ENCODE results near the gene MYCBPAP.
A peak's percentile ranks its signal among the peaks of the same experiment; 100 is the strongest.

Gene MYCBPAP

DNA sequence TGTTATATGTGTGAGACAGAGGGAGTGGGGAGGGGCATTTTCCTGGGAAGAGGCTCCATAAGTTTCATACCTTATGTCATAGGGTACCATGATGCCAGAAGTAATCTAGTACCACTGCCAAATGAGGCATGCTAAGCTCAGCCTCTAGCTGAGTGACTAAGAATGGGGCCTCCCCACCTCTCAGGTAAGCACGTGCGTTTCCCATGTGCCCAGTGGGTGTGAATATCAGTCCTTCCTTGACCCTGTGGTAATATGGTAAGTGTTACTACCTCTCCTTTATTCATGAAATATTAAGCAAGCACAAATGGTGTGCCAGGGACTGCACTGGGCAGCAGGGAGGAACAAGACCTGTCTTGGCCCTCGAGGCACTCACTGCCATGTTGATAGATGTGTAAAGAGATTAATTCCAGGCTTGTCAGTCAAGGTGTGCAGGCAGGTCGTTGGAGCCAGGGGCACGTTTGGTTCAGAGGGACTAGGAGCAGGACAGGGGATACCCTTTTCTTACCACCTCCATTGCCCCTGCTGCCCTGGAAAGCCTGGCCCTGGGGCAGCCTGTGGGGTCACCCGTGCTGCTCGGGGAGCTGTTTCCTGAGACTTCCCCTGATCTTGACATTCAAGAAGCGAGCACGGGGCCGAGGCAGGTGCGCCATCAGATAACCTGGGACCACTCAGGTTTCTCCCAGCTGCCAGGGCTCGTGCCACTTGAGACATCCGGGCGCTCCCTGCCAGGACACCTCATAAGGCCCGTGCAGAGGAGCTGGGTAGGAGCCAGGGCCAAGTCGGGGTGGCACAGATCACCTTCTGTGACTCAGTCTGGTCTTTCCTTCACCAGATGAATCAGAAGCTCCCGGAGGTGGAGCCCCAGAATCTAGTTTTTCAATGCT is 20.8 kb upstream of the MYCBPAP start:
- DNase-seq (ENCODE audit: extremely low read depth in 1 of 2, low read depth in 1 of 2) = no peak

DNA sequence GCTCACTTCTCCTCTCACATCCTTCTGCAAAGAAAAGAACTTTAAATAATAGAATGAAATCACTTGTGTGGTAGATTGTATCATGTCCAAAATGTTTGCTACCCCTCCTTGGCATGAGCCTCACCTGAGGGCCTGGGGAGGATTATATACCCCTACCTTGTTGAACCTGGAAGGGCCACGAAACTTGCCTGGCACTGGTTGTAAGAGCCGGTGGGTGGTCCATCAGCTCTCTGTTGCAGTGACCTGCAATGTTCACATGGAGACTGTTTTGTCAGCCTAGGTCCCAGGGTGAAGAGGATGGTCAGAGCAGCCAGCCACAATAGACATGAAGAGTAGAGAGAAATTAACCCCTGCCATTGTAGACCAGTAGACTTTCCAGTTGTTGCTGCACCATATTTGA is 19.4 kb upstream of the MYCBPAP start:
- no peak for DNase-seq (ENCODE audit: extremely low read depth in 1 of 2, low read depth in 1 of 2)

DNA sequence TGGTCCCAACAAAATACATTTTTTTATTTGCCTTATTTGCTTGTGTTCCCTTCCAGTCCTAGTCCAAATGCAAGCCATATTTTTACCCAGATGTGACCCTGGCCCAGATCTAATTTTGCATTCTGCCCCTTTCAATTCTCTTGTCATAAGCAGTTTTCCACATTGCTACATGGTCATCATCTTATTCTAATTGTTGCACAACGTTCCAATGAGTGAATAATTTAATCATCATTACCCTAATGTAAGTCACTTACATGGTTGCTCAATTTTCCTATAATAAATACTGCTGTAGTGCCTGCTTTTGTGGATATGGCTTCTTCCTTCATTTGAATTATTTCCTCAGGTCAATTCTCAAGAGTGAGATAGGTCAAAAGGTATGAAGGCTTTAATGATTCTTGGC is 16.7 kb upstream of the MYCBPAP start:
- no peak for DNase-seq (ENCODE audit: extremely low read depth in 1 of 2, low read depth in 1 of 2)

DNA sequence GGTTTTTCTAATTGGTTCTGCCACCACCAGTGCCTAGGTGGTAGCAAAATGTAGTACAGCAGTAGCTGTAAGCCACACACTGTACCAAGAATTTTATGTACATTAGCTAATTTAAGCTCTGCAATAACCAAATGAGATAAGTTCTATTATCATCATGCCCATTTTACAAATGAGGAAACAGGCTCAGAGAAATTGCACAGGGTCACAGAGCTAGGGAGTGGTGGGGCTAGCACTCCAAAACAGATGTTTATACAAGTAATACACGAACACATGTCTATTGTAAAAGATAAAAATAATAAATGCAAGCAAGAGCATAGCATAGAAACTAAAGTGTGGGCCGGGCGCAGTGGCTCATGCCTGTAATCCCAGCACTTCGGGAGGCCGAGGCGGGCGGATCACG is 16.0 kb upstream of the MYCBPAP start:
- DNase-seq (ENCODE audit: extremely low read depth in 1 of 2, low read depth in 1 of 2) = no peak

DNA sequence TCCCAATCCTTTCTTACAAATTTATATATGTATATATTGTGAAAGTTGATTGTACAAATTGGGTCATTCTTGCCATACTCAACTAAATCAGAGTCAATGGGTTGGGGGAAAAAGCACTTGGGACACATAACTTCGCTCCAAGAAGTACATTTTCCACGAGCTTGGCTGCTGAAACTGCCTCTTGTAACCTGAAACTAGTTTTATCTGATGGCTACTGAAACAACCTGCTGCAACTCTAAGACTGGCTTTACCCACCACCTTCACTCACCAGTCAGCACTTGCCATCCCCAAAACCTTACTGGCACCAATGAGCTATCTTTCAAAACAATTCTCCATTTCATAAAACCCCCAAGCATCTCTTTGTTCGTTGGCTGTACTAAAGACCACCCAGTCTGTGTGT is 14.5 kb upstream of the MYCBPAP start:
- no peak for DNase-seq (ENCODE audit: extremely low read depth in 1 of 2, low read depth in 1 of 2)

DNA sequence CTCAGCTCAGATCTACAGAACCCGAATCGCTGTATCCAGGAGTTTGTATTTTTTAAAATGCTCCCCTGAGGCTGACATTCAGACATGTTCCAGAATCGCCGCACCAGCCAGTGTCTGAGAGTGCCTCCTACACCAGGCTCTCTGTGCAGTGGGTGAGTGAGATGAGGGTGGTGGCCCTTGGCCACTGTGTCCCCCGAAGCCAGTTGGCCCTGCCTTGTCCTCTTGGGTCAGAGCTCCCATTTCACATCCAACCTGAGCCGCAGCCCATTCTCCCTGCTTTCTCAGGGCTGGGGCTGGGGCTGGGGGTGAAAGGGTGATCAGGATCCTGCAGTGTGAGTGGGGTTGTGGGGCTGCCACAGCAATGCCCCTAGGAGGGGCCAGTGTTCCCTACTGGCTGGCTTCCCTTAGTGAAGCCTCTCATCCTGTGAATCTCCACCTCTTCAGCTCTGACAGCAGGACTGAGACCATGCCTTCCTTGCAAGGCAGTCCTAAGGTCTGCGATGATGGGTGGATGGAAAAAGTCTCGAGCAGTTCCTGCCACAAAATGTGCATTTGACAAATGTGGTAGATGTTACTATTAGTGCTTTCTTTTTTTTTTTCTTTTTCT is 12.9 kb upstream of the MYCBPAP start:
- no peak for DNase-seq (ENCODE audit: extremely low read depth in 1 of 2, low read depth in 1 of 2)

DNA sequence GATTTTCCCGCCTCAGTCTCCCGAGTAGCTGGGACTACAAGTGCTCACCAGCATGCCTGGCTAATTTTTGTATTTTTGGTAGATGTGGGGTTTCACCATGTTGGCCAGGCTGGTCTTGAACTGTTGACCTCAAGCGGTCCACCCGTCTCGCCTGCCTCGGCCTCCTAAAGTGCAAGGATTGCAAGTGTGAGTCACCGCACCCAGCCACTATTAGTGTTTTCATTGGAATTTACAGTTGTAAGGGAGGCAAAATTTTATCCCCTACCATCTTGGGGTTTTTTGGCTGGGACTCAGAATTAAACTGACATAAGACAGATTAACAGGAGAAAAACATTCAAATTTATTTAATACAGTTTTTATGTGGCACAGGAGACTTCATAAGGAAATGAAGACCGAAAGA is 12.3 kb upstream of the MYCBPAP start:
- no peak for DNase-seq (ENCODE audit: extremely low read depth in 1 of 2, low read depth in 1 of 2)

DNA sequence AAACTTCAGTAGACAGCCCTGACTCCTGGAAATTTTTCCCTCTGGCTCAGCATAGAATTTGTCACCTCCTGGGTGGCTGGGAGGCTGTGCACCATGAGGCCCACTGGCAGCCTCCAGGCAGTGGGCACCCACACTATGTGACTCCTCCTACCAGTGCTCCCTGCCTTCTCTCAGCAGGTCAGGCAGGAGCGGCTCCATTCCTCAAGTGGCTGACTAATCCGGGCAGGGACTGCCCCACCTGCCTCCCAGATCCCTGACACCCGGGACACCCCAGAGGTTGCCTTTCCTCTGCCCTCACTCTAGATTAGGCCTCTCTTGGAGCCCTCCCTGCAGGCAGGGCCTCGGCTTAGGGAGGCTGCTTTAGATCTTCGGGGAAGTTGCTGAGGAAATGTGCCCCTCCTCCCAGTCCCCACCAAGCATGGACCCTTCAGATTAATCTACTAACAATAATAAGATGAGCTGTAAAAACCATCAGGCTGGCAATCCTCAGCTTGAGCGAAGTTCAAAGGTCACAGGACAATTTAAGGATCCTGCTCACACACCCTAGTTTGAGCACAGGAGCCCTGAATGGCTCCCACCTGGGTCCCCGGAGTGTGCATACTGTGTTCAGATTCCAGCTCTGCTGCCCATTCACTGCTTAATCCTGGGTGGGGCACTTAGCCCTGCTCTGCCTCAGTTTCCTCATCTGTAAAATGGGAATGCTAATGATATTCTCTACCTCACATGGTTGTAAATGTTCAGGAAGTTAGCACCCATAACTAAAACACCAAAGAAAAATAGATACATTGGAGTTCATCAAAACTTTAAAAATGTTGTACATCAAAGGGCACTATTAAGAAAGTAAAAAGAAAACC is 10.0 kb upstream of the MYCBPAP start:
- DNase-seq (ENCODE audit: extremely low read depth in 1 of 2, low read depth in 1 of 2) = no peak

DNA sequence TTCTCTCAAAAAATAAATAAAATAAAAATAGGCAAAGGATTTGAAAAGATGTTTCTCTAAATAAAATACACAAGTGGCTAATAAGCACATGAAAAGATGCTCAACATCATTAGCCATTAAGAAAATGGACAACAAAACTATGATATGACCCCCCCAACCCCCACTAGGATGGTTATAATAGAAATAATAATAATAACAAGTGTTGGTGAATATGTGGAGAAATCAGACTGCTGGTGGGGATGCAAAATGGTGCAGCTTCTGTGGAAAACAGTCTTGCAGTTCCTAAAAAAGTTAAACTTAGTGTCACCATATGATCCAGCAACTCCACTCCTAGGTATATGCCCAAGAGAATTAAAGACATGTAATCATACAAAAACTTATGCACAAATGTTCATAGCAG is 9.0 kb upstream of the MYCBPAP start:
- no peak for DNase-seq (ENCODE audit: extremely low read depth in 1 of 2, low read depth in 1 of 2)

DNA sequence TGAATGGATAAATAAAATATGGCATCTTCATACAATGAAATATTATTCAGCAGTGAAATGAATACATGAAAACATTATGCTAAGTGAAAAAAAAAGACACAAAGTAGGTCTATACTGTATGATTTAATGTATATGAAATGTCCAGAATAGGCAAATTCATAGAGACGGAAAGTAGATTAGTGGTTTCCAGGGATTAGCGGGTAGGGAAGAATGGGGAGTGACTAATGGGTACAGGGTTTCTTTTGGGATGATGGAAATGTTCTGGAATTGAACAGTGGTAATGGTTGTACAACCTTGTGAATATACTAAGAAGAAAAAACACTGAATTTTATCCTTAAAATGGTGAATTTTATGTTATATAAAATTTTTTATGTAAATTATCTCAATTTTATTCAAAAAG is 8.5 kb upstream of the MYCBPAP start:
- DNase-seq (ENCODE audit: extremely low read depth in 1 of 2, low read depth in 1 of 2) = no peak

DNA sequence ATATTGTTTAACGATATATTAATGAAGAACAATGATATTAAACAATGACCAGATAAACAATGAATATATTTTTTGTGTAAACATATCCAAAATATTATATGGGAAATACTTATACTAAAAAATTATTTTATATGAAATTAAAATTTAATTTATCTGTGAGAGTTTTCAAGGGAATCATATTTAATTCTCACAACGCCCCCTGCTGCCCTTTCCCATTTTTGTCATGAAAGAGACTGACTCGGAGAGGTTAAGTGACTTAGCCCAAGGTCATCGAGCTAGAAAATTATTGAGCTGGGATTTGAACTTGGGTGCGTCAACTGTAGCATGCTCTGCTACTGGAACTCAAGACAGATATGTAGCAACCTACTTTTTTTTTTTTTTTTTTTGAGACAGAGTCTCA is 7.2 kb upstream of the MYCBPAP start:
- DNase-seq (ENCODE audit: extremely low read depth in 1 of 2, low read depth in 1 of 2) = no peak

DNA sequence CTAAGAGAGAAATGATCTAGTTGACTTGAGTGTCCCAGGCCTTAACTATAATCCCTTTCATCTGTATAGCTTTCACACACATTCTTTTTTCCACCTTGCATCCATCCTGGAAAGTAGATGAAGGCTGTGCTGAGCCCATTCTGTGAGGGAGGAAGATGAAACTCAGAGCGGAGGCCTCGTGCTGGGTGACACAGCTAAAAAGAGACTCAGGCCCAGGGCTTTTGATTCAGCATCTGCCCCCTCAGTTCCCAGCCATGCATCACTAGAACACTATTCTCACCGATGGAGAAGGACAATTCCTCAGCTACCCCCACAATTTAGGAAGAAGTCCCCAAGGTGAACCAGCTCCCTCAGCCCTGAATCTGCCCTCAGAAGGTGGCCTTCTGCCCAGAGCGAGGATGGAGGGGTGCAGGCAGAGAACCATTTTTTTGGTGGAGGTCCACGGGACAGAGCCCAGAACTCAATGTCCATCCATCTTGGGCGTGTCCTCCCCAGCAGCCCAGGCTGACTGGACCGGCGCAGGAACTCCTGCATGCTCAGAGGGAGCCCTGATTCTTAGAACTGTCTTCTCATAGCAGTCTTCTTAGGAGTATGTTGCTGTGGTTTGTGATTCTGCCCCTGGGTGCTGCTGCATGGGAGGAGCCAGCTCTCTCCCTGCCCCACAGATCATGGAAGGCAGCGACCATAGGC is 5.8 kb upstream of the MYCBPAP start:
- no peak for DNase-seq (ENCODE audit: extremely low read depth in 1 of 2, low read depth in 1 of 2)

DNA sequence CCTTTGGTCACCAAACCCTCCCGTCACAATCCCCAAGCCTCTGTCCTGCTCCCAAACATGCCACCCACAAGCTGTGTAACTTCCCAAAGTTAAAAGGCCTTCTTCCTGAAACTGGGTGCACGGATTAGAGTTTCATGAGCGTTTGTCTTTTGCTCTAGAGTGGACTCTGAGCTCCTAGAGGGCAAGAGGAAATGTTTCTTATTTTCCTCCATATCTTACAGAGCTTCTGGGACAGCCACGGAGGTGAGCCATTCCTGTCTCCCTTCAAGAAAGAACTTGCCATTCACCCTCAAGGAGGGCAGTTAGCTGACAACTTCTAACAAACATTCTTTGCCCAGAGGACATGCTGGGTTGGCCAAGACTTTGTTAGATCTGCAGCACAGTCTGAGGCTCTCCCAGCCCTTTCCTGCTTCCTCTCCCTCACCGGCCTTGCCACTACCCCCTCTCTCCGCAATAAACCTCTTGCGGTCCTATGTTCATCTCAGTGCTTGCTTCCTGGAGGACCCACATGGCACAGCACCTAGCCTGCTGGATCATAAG is 2.6 kb upstream of the MYCBPAP start:
- no peak for DNase-seq (ENCODE audit: extremely low read depth in 1 of 2, low read depth in 1 of 2)

DNA sequence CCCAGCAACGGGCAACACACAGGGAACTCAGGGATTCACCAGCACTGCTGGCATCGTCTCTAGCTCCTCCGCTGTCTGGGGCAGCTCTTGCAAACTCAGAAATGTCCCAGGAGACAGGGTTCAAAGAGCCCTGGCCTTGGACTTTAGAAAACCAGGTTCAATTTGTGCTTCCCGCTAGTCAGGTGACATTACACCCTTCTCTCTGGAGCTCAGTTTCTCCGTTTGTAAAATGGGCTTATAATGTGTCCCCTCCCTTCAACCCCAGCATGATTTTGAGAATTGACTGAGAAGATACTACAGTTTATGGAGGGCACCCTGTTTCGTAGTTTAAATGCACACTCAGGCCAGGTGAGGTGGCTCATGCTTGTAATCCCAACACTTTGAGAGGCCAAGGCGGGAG is 1.9 kb upstream of the MYCBPAP start:
- no peak for DNase-seq (ENCODE audit: extremely low read depth in 1 of 2, low read depth in 1 of 2)

DNA sequence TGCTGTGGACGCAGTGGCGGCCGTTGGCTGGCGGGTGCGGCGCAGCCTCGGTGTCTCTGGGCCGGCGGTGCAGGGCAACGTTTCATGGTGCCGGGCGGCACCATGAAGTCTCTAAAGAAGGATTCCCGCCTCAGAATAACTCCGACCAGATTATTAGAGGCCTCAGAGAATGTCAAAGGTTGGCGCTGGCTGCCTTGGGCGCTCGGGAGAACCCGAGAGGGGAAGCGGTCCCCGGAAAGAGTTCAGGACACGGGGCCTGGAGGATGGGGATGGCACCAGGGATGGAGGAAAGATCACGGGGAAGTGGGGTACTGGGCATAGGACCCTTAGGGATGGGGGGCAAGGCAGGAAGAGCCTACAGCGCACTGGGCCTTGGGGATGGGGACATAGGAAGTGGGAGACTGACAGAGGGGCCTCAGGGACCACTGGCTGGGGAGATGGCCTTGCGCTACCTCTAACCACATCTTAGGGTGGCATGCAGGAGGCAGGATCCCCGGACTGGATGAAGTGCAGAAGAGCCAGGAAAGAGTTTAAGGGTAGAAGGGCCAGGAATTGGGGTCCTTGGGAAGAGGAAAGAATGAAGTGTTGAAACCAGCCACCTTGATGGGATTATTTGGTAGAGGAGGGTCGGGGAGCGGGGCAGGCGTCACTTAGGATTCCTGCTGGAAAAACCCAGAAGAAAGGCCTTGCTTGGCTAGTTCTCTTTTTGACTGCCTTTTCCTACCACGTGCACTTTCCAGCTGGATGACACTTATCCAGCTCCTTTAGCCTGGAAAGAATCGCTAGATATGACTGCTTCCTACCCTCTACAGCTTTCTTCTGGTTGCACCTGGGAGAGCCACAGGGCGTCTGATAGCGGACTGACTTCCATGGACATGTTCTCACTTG is 578 bp downstream of the MYCBPAP start:
- DNase-seq (ENCODE audit: extremely low read depth in 1 of 2, low read depth in 1 of 2) = no peak

DNA sequence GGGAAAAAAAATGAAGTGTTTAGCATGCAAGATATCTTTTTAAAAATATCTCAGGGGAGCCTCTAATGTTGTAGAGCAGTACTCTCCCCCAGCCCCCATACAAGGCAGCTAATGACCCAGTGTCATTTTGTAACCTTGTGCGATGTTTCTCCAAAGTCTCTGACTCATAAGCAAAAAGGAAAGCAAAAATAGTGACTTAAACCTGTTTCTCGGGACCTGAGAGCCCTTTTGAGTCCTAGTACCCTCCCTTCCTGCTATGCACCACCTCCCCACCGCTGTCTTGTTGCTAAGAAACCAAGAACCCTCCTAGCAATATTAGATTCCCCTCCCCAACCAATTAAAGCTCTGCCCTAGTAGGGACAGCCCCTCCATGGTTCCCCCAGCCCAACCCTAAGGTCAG is 2.8 kb downstream of the MYCBPAP start:
- peak in 1 of 2 donors; percentile 50 for DNase-seq (ENCODE audit: extremely low read depth in 1 of 2, low read depth in 1 of 2)

DNA sequence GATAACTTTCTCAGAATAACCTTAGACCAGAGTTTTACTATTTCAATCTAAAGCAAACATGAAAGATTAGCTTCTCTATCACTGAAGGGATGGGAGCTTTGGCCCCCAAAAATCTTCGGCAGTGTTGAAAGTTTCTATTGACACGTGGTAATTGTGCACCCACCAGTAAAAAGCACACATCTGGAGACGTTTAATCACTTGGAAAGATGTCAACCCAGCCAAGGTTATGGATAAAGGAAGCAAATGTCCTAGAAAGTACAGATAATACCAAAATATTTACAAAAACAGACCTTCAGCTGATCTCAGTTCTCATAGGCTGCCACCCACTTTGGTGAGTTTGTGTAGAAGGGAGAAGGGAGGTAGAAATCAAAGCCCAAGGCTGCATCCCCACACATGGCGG is 5.3 kb downstream of the MYCBPAP start:
- DNase-seq (ENCODE audit: extremely low read depth in 1 of 2, low read depth in 1 of 2) = no peak

DNA sequence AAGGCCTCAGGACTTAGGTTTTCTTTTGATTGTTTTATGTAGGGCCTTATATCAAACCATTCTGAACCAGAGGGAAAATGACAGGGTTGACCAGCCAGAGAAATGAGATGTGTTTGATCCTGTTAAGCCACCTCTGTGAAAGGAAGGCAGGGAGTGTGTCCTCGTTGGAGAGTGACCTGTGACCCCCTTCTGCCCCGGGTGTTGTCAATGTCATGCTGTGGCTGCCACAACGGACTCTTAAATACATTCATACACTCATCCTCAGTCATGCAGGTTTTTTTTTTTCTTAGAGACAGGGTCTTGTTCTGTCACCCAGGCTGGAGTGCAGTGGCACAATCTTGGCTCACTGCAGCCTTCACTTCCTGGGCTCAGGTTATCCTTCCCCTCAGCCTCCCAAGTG is 6.1 kb downstream of the MYCBPAP start:
- no peak for DNase-seq (ENCODE audit: extremely low read depth in 1 of 2, low read depth in 1 of 2)

DNA sequence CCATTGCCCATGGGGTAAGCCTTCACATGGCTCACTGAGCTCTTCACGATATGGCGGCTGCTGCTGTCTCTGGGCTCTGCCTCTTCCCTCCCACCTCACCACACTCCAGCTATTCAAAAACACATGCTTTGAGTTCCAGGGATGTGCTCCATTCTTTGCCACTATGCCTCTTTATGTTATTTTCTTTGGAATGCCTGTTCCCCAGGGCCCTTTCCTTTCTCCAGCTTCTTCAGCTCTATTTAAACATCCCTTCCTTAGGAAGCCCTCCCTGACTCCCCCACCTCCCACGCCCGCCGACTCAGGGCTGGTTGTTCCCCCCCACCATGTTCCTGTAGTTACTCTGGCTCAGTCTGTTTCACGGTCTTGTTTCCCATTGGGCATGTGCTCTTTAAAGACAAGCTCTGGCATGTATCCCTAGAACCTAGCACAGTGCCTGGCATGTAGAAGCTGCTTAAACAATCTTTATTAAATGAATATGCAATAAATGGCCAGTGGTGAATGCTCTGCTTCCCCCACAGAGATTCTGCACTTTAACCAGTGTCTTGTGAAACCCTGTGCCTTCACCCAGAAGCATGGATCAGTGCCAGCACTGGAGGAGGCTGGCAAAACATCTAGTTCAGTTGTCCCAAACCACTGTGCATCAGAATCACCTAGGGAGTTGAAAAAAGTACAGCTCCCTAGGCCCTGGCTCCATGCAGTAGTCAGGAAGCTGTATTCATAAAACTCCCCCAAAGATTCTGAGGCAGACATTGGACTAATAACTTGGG is 6.9 kb downstream of the MYCBPAP start:
- no peak for DNase-seq (ENCODE audit: extremely low read depth in 1 of 2, low read depth in 1 of 2)

Data from stimulated activated CD8-positive, alpha-beta memory T cell treated with anti-CD3 and anti-CD28 coated beads, Interleukin-7, amount 100 ng/mL, for 48 hours (primary cell).